Activated naive CD8-positive, alpha-beta T cell treated with anti-CD3 and anti-CD28 coated beads, Interleukin-2, amount 10 ng/mL, durations not matched to agents 7 days and 5 days (primary cell): ENCODE data around the gene ITGBL1. TPM values are rescaled to one million over a fixed set of nuclear protein-coding genes. Genes with fewer than 3 reads are reported as not detected.

Experiments
- ATAC-seq: fragments of 150-1000 bp; cut with Tn5 transposase; one replicate; pipeline ENCODE4 v1.10.0; 2021; ENCODE audit warnings: low read depth, moderate library complexity
- POLR2A ChIA-PET: fragments of 350-600 bp; sonication (Branson Sonifier 250); formaldehyde crosslinking; loops from one replicate; lab custom pipeline; 2021; ENCODE audit warnings: antibody characterized with exemption; lab: Charles Lee
- DNase-seq: peaks from one replicate; pipeline ENCODE4 v3.0.0; 2021
- H3K27ac Mint-ChIP-seq: one replicate; pipeline ENCODE4 v1.8.0; 2022; ENCODE audit warnings: mild to moderate bottlenecking, mixed read lengths
- H3K27me3 Mint-ChIP-seq: one replicate; pipeline ENCODE4 v1.8.0; 2022; ENCODE audit warnings: mild to moderate bottlenecking, moderate library complexity, mixed read lengths
- H3K36me3 Mint-ChIP-seq: one replicate; pipeline ENCODE4 v1.8.0; 2021; ENCODE audit warnings: mild to moderate bottlenecking, mixed read lengths
- H3K4me1 Mint-ChIP-seq: one replicate; pipeline ENCODE4 v1.8.0; 2021; ENCODE audit warnings: mixed read lengths
- H3K4me3 Mint-ChIP-seq: one replicate; pipeline ENCODE4 v1.8.0; 2022; ENCODE audit warnings: mild to moderate bottlenecking, moderate library complexity, mixed read lengths
- H3K9me3 Mint-ChIP-seq: one replicate; pipeline ENCODE4 v1.8.0; 2021; ENCODE audit warnings: mixed read lengths
- total RNA-seq, 2 experiments: library from RNA; stranded (reverse); gene quantifications; one replicate each; pipeline ENCODE4 v1.2.3, GENCODE V29; 2021

ITGBL1 gene
- total RNA-seq, 2 experiments from 2014 or later: not detected

DNA sequence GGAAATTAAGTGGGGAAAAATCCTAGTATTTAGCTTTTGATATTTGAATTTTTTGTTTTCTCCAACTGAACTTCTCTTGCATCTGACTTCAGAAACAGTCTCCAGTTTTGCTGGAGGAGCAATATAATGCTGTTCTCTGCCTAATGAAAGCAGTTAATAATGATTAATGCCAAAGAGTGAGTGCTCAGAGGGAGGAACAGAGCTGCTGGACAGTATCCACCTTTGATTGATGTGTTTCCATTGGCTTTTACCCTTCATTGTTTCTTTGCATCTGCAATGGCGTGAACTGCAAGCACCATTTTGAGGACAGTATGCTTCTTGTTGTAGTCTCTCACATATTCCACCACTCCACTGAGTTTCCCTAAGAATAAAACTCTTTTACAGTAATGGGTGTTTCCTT lies 193.4 kb downstream of the ITGBL1 start:
- Mint-ChIP-seq H3K36me3 (no peaks in the 10 kb centered on the region), H3K4me1 (no peaks in the 10 kb centered on the region), H3K9me3 (no peaks in the 10 kb centered on the region)

DNA sequence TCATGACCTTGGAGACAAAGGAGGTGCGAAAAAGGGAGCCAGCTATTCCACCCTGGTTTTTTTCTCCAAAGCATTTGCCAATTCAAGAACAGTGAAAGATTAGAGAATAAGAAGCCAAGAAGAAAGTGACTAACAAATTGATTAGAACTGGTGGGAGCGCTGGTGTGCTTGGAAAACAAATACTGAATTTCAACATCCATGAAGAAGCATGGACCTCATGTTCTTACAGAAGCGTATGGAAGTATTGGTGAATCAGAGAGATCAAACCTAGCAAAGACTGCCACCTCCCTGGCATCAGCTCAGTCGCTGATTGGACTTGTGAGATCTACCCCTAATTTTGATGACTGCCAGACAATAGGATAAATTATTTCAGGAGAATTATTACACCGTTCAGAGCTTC lies 195.3 kb downstream of the ITGBL1 start:
- H3K4me3 Mint-ChIP-seq: no peak overlapping the region
- H3K36me3 Mint-ChIP-seq: no peaks in the 10 kb centered on the region
- H3K9me3 Mint-ChIP-seq: no peaks in the 10 kb centered on the region

More for the DNA sequence above, 193.4 kb downstream of the ITGBL1 start:
- POLR2A ChIA-PET: no interaction called here
- DNase-seq: no peak
- Mint-ChIP-seq H3K4me3 (no peak overlapping the region), H3K27me3 (peaks cover 16% of the 10 kb centered on the region), H3K27ac (no peak overlapping the region)
- no peak for ATAC-seq

DNA sequence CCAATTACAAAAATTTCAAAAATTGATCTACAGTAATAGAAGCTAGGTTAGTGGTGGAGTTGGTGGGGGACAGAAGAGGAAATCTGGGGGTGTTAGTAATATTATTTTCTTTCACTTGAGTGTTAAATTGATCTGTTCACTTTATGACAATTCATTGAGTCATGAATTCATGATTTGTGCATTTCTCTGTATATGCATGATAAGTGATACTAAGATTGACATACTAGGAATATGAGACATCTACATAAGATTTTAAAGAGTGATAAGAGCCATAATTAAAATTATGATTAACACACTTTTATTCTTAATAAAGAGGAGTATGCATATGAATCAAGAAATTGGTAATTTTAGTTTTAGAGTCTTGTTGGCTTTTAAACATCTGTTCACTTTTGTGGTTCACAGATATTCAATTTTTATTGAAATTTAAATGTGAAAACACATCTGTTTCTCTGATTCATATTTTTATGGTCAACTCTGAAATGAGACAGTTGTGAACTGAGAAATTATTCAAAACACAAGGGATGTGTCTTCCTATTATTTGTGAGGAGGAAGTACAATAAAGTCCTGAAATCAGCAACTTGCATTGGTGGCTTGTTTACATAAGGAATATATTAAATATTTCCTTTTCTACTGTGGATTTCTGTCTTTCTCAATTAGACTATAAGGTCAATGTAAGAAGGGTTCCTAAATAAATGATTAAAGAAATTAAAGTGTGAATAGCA lies 196.5 kb downstream of the ITGBL1 start:
- DNase-seq: no peak
- H3K36me3 Mint-ChIP-seq: no peaks in the 10 kb centered on the region
- ATAC-seq: no peak
- POLR2A ChIA-PET: no interaction called here
- H3K4me3 Mint-ChIP-seq: no peak overlapping the region
- no peak overlapping the region for H3K27ac Mint-ChIP-seq
- H3K4me1 Mint-ChIP-seq: no peaks in the 10 kb centered on the region
- no peaks in the 10 kb centered on the region for H3K9me3 Mint-ChIP-seq
- peaks cover 13% of the 10 kb centered on the region for H3K27me3 Mint-ChIP-seq

More for the DNA sequence above, 195.3 kb downstream of the ITGBL1 start:
- POLR2A ChIA-PET: no interaction called here
- ATAC-seq (no peak), DNase-seq (no peak)
- H3K27me3 Mint-ChIP-seq: peaks cover 16% of the 10 kb centered on the region
- no peaks in the 10 kb centered on the region for H3K4me1 Mint-ChIP-seq
- H3K27ac Mint-ChIP-seq: no peak overlapping the region

DNA sequence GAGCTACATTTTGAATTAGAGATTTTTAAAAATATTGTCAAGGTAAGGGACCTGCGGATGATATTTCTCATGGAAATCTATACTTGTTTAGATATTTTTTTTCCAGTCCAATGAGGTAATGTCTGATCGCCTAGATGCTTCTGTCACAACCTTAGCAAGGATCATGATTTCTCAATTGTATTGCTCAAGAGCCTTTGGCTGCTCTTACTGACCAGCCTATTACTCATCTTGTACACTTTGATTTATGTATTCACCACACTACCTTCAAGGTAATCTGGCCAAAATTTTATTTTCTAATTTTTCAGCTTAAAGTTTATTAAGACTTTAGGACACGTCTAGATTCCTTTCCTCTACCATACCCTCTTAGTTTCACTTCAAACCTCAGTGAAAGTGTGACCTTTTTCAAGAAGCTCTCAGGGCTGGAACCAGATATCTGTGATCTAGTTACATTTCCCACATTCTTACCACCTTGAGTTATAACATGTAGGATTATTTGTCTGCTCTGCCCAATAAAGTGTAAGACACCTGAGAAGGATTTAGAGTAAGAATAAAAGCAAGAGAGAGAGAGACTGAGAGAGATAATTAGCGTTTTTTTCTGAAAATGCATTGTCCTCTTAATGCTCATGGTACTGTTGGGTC lies 197.1 kb downstream of the ITGBL1 start:
- no peaks in the 10 kb centered on the region for H3K9me3 Mint-ChIP-seq
- POLR2A ChIA-PET: no interaction called here
- DNase-seq: no peak

DNA sequence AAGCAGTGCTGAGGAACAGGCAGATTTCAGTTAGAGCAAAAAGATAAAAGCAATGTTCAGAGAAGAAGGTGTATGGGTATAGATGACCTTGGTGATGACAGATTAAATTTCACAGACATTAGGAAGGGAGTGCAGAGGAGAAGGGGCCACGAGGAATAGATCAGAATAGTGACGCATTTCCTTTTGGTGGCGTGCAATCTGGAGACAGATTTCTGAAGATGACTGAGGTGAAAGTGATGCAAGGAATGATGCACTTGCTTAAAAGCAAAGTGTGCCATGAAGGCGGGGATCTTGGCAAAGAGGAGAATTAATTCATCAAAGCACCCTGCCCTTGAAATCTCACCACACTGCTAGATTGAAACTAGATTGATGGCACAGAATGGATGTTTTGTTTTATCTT lies 202.4 kb downstream of the ITGBL1 start:
- Mint-ChIP-seq H3K9me3 (peaks cover 2% of the 10 kb centered on the region), H3K4me3 (no peak overlapping the region), H3K27ac (no peak overlapping the region), H3K27me3 (peaks cover 6% of the 10 kb centered on the region), H3K4me1 (no peaks in the 10 kb centered on the region), H3K36me3 (no peaks in the 10 kb centered on the region)
- DNase-seq (no peak), ATAC-seq (no peak)
- POLR2A ChIA-PET: no interaction called here

More for the DNA sequence above, 197.1 kb downstream of the ITGBL1 start:
- no peak overlapping the region for H3K27ac Mint-ChIP-seq
- ATAC-seq: no peak
- no peaks in the 10 kb centered on the region for H3K4me1 Mint-ChIP-seq
- no peak overlapping the region for H3K4me3 Mint-ChIP-seq
- peaks cover 10% of the 10 kb centered on the region for H3K27me3 Mint-ChIP-seq
- H3K36me3 Mint-ChIP-seq: no peaks in the 10 kb centered on the region

GRCh38 chr13:101655435-101655834 lies 203.0 kb downstream of the ITGBL1 start:
- H3K27me3 Mint-ChIP-seq: peaks cover 6% of the 10 kb centered on the region
- ATAC-seq (no peak), DNase-seq (no peak)
- H3K9me3 Mint-ChIP-seq: peaks cover 2% of the 10 kb centered on the region
- H3K4me3 Mint-ChIP-seq: no peak overlapping the region
- H3K4me1 Mint-ChIP-seq: no peaks in the 10 kb centered on the region
- H3K27ac Mint-ChIP-seq: no peak overlapping the region
- H3K36me3 Mint-ChIP-seq: no peaks in the 10 kb centered on the region
- POLR2A ChIA-PET: no interaction called here

DNA sequence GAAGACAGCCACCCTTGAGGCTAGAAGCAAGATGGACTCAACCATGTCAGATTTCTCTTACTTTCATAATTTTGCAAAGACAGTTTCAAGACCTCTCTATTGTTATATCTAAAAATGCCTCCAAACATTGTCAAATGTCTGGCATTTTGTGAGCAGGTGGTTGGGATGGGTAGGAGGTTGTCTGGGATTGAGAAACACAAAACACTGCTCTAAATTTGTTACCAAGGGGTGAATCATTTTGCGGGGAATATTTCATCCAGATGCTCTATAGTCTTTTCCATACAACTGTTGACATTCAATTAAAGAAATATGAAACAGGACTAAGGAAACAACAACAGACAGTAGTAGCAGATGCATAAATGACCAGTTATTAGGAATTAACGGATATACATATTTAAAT lies 208.2 kb downstream of the ITGBL1 start:
- POLR2A ChIA-PET: no interaction called here
- H3K27me3 Mint-ChIP-seq: peaks cover 6% of the 10 kb centered on the region
- ATAC-seq: no peak
- no peaks in the 10 kb centered on the region for H3K9me3 Mint-ChIP-seq
- no peaks in the 10 kb centered on the region for H3K36me3 Mint-ChIP-seq
- no peak overlapping the region for H3K27ac Mint-ChIP-seq
- H3K4me3 Mint-ChIP-seq: no peak overlapping the region
- H3K4me1 Mint-ChIP-seq: no peaks in the 10 kb centered on the region
- DNase-seq: no peak

DNA sequence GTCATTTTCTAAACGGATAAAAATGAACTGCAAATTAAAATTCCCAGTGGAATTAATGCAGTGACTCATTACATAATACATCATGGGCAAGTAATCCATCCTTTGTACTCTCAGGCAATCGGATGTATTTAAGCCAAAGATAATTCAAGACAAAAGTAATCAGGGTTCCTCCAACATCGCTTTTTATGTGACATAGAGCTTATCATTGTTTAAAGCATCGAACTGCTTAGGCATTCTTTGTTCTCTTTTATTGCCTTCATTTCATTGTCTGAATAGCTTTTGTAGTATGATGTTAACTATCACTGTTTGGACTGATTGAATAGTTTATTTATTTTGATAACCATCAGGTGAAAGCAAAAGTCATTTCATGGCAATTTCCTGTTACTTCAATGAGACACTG lies 209.4 kb downstream of the ITGBL1 start:
- DNase-seq (no peak), ATAC-seq (no peak)
- H3K27me3 Mint-ChIP-seq: peaks cover 1% of the 10 kb centered on the region
- no peak overlapping the region for H3K4me3 Mint-ChIP-seq
- POLR2A ChIA-PET: no interaction called here
- H3K27ac Mint-ChIP-seq: no peak overlapping the region
- no peaks in the 10 kb centered on the region for H3K36me3 Mint-ChIP-seq
- H3K4me1 Mint-ChIP-seq: no peaks in the 10 kb centered on the region
- no peaks in the 10 kb centered on the region for H3K9me3 Mint-ChIP-seq

DNA sequence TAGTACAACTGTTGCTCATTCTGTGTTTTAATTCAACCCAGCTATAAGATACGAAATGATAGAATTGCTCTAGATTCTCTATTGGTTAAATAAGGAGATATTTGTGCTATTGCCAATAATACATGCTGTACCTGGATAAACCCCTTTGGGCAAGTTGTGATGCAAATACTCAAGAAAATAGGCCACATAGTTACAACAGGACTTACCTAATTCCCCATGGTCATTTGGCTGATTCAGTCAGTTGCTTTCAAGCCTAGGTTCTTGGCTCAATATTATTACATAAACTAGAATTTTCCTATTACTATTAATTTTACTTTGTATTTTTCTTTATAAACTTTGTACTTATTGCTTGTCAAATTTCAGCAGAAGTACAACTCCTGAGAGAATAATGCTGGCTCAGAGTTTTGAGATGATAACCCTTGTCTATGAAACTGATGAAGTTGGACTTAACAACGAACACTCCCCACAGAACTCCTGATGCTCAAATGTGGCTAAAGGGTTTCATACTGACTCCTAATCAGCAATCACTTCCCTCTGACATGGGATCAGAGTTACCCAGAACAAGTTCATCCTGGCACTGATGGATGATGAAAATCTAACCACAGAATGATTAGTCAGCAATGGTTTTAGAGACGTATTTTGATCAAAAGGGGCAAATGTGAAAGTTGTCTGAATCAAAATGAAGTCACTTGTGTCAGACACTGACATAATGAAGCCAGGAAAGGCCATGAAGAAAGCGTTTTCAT lies 221.1 kb downstream of the ITGBL1 start:
- Mint-ChIP-seq H3K27ac (no peak overlapping the region), H3K27me3 (peaks cover 8% of the 10 kb centered on the region), H3K36me3 (no peaks in the 10 kb centered on the region), H3K4me3 (no peak overlapping the region), H3K9me3 (no peaks in the 10 kb centered on the region), H3K4me1 (no peaks in the 10 kb centered on the region)
- DNase-seq (no peak), ATAC-seq (no peak)
- POLR2A ChIA-PET: no interaction called here

- ATAC-seq: no peak
- Mint-ChIP-seq H3K4me1 (no peaks in the 10 kb centered on the region), H3K9me3 (no peaks in the 10 kb centered on the region), H3K27me3 (peaks cover 5% of the 10 kb centered on the region), H3K4me3 (no peak overlapping the region), H3K36me3 (no peaks in the 10 kb centered on the region), H3K27ac (no peak overlapping the region)
- POLR2A ChIA-PET: no interaction called here
- no peak for DNase-seq
These were observed 229.4 kb downstream of the ITGBL1 start for GRCh38 chr13:101681834-101682233.

DNA sequence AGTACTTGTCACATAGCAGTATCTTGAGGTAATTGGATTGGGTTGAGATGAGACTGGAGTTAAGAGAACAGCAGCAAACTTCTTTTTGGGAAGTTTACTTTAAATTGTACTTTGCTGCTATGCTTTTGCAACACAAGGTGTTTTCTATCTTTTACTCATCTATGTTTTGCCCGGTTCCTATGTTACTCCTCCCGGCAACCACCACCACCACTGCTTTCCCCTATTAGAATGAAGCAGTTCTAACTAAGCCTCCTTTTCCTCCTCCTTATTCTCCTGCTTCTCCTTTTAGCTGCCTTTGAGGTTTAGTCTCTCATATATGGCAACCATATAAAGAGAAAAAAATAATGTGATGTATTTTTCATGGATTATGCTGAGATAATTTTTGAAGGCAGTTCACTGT lies 233.5 kb downstream of the ITGBL1 start:
- Mint-ChIP-seq H3K27ac (no peak overlapping the region), H3K4me1 (no peaks in the 10 kb centered on the region), H3K36me3 (no peaks in the 10 kb centered on the region), H3K27me3 (peaks cover 8% of the 10 kb centered on the region), H3K9me3 (no peaks in the 10 kb centered on the region), H3K4me3 (no peak overlapping the region)
- DNase-seq (no peak), ATAC-seq (no peak)
- POLR2A ChIA-PET: no interaction called here

GRCh38 chr13:101690871-101691270 lies 238.4 kb downstream of the ITGBL1 start:
- no peaks in the 10 kb centered on the region for H3K4me1 Mint-ChIP-seq
- no peak overlapping the region for H3K27ac Mint-ChIP-seq
- no peak overlapping the region for H3K4me3 Mint-ChIP-seq
- no peak for ATAC-seq
- H3K36me3 Mint-ChIP-seq: no peaks in the 10 kb centered on the region
- DNase-seq: no peak
- no peaks in the 10 kb centered on the region for H3K9me3 Mint-ChIP-seq
- peaks cover 4% of the 10 kb centered on the region for H3K27me3 Mint-ChIP-seq
- POLR2A ChIA-PET: no interaction called here

DNA sequence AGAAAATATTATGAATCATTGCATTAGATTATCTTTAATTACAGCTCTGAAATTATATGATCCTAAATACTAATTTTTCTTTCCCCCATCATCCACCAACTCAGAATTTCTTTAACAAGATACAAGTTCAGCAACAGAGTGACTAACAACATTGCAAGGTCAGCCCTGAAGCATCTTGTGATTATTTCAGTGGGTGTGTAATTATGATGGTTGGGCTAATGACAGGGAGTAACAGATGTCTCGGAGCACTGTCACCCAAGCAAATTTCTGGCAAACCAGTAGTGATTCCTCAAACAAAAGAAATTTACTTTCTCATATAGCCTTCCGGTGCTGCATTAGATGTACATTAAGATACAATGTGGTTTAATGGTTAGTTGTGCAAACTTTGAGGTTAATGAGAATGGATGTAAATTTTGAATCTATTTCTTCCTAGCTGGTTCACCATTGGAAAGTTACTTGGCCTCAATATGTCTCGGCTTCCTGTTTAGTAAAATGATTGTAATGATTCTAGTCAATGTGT lies 238.9 kb downstream of the ITGBL1 start:
- POLR2A ChIA-PET: no interaction called here
- H3K4me1 Mint-ChIP-seq: no peaks in the 10 kb centered on the region
- DNase-seq: no peak

More for the DNA sequence above, 238.9 kb downstream of the ITGBL1 start:
- H3K9me3 Mint-ChIP-seq: no peaks in the 10 kb centered on the region
- no peak overlapping the region for H3K4me3 Mint-ChIP-seq
- peaks cover 4% of the 10 kb centered on the region for H3K27me3 Mint-ChIP-seq
- H3K36me3 Mint-ChIP-seq: no peaks in the 10 kb centered on the region
- no peak overlapping the region for H3K27ac Mint-ChIP-seq
- no peak for ATAC-seq
